ENCODE data around the gene AP5S1. TPM values are rescaled to one million over a fixed set of nuclear protein-coding genes. Genes with fewer than 3 reads are reported as not detected.

Gene AP5S1
- total RNA-seq, 2 donors from 2014 or later: 4.9 to 5.3 TPM

DNA sequence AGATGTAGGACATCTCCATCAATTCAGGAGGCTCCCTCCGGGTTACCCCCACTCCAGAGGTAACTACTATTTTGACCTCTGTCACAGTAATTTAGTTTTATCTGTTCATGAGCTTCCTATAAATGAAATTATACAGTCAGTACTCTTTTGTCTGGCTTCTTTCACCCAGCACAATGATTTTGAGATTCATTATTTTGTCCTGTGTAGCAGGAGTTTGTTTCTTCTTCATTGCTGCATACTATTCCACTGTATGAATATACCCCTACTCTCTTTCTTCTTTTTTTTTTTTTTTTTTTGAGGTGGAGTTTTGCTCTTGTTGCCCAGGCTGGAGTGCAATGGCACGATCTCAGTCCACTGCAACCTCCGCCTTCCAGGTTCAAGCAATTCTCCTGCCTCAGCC, 11.8 kb upstream of the AP5S1 start:
- intact Hi-C loops (cut with DNase I): no loop called here
- H3K9me3 ChIP-seq: no peaks in the 10 kb centered on the region
- DNase-seq (no peak), ATAC-seq (no peak)
- WGBS, 2 donors: 89 to 93% methylated on average over 3 of the region's 3 CpGs
- H3K36me3 ChIP-seq (replicated peaks in 1 of 2; ENCODE audit: insufficient read depth in 1 of 2, low read depth in 2 of 2): no peaks in the 10 kb centered on the region
- no peaks in the 10 kb centered on the region for H3K27me3 ChIP-seq
- H3K4me3 ChIP-seq: no peak overlapping the region
- peaks cover 75% of the 10 kb centered on the region for H3K4me1 ChIP-seq
- TF ChIP-seq POLR2A (IDR thresholded peaks at IDR 0.05): no peak
- TF ChIP-seq, protein P1, sequence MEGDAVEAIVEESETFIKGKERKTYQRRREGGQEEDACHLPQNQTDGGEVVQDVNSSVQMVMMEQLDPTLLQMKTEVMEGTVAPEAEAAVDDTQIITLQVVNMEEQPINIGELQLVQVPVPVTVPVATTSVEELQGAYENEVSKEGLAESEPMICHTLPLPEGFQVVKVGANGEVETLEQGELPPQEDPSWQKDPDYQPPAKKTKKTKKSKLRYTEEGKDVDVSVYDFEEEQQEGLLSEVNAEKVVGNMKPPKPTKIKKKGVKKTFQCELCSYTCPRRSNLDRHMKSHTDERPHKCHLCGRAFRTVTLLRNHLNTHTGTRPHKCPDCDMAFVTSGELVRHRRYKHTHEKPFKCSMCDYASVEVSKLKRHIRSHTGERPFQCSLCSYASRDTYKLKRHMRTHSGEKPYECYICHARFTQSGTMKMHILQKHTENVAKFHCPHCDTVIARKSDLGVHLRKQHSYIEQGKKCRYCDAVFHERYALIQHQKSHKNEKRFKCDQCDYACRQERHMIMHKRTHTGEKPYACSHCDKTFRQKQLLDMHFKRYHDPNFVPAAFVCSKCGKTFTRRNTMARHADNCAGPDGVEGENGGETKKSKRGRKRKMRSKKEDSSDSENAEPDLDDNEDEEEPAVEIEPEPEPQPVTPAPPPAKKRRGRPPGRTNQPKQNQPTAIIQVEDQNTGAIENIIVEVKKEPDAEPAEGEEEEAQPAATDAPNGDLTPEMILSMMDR (IDR thresholded peaks at IDR 0.05): no peak
- peak overlapping the region; percentile 91 to 92 (median 91) for H3K27ac ChIP-seq

DNA sequence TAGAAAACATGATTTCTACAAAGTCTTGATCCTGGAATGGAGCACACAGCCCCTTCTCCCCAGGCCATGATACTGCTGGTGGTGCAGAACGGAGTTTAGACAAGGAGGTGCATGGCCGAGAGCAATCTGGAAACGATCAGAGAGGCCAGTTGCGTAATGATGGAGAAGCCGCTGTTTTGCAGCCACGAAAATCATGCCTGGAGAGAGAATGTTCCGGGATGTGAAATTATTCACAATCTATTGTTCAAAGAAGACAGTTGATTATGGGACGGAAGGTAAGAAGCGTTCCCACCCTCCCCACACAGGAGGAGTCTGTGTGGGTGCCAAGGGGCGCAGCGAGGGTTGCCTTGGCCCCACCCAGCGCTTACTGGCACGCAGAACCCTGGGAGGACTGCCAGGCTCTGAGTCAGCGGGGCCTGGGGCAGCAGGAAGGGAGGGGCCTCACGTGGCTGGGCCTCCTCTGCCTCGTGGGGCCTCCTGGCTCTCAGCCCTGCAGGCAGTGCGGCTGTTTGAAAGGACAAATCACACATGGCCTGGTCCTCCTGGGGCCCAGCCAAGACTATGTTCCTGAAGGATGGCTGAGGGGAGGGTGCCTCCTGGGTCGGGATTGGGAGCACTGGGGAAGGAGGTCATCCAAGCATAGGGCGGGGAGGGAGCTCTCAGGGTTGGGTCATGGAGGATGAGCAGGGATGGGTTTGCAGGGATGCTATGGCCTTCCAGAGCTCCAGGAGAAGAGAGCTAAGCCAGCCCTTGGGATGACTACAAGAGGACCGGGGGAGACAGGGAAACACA, 8.7 kb upstream of the AP5S1 start:
- no peaks in the 10 kb centered on the region for H3K36me3 ChIP-seq (replicated peaks in 1 of 2; ENCODE audit: insufficient read depth in 1 of 2, low read depth in 2 of 2)
- peak overlapping the region; percentile 86 to 95 (median 90) for H3K27ac ChIP-seq
- H3K9me3 ChIP-seq: no peaks in the 10 kb centered on the region
- H3K4me1 ChIP-seq: peaks cover 67% of the 10 kb centered on the region
- 5 to 7% methylated on average over 16 to 20 of the region's 20 CpGs for WGBS, 2 donors
- intact Hi-C loops (cut with DNase I): no loop called here
- H3K4me3 ChIP-seq: no peak overlapping the region
- TF ChIP-seq, protein P1 (IDR thresholded peaks at IDR 0.05): peak in 1 of 7 experiments; percentile 21
- TF ChIP-seq POLR2A (IDR thresholded peaks at IDR 0.05): peak in 2 of 3 donors; percentile 75 to 86
- DNase-seq: peak; percentile 99 to 100 (median 100)
- no peaks in the 10 kb centered on the region for H3K27me3 ChIP-seq
- peak; percentile 91 for ATAC-seq

- Histone ChIP-seq H3K36me3 (replicated peaks in 1 of 2; ENCODE audit: insufficient read depth in 1 of 2, low read depth in 2 of 2) (no peaks in the 10 kb centered on the region), H3K27ac (peak overlapping the region; percentile 86 to 95 (median 90)), H3K4me3 (no peak overlapping the region), H3K27me3 (no peaks in the 10 kb centered on the region), H3K4me1 (peaks cover 61% of the 10 kb centered on the region), H3K9me3 (no peaks in the 10 kb centered on the region)
- ATAC-seq (no peak), DNase-seq (no peak)
- intact Hi-C loops (cut with DNase I): no loop called here
- TF ChIP-seq, protein P1 (IDR thresholded peaks at IDR 0.05): no peak
- TF ChIP-seq POLR2A (IDR thresholded peaks at IDR 0.05): no peak
- 92% methylated on average over 8 to 9 of the region's 9 CpGs for WGBS, 2 donors
These were observed 8.1 kb upstream of the AP5S1 start for GRCh38 chr20:3812259-3812681.

DNA sequence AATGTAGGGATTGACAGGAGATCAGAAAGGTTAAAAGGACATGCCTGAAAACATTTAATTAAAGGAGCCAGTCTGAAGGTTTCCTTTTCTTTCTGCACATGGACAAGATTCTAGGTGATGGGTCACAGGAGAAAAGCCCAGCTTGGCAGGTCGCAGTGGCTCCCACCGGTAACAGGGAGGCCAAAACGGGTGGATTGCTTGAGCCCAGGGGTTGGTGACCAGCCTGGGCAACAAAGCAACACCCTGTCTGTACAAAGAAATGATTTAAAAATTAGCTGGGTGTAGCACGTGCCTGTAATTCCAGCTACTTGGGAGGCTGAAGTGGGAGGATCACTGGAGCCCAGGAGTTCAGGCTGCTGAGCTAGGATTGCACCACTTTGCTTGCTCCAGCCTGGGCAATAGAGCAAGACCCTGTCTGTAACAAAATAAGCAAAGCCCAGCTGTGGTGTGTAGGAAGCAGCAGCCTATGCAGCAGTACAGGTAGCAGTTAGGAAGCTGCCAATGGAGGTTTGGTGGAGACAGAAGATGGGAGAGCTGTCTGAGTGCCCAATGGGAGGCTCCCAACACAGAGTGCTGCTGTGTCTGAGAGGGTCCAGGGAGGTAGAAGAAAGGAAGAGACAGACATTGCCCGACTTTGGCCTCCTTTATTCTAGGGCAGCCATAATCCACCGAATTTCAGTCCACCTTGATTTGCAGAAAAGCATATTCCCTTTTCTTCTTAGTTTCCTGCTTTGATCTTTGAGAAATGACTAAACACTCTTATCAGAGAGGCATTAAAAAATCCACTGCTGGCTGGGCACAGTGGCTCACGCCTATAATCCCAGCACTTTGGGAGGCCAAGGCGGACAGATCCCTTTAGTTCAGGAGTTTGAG, 7.1 kb upstream of the AP5S1 start:
- DNase-seq (peak in 2 of 4 donors; percentile 40 to 45), ATAC-seq (no peak)
- Histone ChIP-seq H3K27me3 (no peaks in the 10 kb centered on the region), H3K4me1 (peaks cover 61% of the 10 kb centered on the region), H3K4me3 (no peak overlapping the region), H3K9me3 (no peaks in the 10 kb centered on the region), H3K36me3 (replicated peaks in 1 of 2; ENCODE audit: insufficient read depth in 1 of 2, low read depth in 2 of 2) (no peaks in the 10 kb centered on the region), H3K27ac (peak overlapping the region; percentile 59 to 95 (median 90))
- TF ChIP-seq POLR2A (IDR thresholded peaks at IDR 0.05): no peak
- TF ChIP-seq, protein P1 (IDR thresholded peaks at IDR 0.05): no peak
- intact Hi-C loops (cut with DNase I): no loop called here
- 49 to 58% methylated on average over 8 of the region's 8 CpGs for WGBS, 2 donors

Measured in body of pancreas (tissue), 4 donors.